GM12873 (cell line): ENCODE measurements around the gene PAPSS1.

Experiments
- TF ChIP-seq, protein P1 (sequence below): IDR thresholded peaks from 2 replicates; pipeline ENCODE4 v1.5.1; 2012; ENCODE audit warnings: low read depth, mild to moderate bottlenecking, moderate library complexity, low read length, control low read depth; ENCODE audit not compliant: insufficient read depth; ENCODE audit errors: missing control alignments

The PAPSS1 gene

DNA sequence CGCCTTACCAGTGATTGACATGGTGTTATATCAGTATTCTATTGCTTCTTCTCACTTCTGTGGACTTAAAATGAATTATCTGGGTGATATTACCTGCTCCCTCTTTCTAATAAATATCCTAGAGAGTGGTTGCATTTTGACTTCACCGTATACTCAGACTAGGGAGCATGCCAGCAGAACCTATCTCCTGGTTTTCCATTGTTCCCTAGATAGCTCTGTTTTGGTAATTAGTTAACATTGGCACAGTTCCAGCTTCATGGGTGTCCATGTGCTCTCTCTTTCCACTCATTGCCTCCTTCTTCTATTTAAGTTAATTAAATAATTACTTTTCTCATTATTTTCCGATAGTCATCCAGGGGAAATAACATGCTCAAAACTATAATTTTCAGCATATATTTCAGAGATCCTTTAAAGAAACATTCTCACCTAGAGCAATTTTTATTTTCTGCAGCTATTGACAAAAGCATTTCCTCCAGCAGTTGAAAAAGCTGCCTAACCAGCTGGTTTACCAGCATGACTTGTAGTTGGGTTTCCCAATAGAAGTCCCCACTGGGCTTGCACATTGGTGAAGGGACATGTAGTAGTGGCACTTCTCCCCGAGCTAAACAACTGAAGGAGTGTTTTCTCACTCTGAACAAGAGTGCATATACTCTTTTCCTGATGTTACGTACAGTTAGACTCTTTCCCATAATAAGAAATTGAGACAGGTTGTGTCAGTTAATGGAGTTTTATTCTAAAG, 27.9 kb upstream of the PAPSS1 start:
- TF ChIP-seq, protein P1, sequence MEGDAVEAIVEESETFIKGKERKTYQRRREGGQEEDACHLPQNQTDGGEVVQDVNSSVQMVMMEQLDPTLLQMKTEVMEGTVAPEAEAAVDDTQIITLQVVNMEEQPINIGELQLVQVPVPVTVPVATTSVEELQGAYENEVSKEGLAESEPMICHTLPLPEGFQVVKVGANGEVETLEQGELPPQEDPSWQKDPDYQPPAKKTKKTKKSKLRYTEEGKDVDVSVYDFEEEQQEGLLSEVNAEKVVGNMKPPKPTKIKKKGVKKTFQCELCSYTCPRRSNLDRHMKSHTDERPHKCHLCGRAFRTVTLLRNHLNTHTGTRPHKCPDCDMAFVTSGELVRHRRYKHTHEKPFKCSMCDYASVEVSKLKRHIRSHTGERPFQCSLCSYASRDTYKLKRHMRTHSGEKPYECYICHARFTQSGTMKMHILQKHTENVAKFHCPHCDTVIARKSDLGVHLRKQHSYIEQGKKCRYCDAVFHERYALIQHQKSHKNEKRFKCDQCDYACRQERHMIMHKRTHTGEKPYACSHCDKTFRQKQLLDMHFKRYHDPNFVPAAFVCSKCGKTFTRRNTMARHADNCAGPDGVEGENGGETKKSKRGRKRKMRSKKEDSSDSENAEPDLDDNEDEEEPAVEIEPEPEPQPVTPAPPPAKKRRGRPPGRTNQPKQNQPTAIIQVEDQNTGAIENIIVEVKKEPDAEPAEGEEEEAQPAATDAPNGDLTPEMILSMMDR = no peak

DNA sequence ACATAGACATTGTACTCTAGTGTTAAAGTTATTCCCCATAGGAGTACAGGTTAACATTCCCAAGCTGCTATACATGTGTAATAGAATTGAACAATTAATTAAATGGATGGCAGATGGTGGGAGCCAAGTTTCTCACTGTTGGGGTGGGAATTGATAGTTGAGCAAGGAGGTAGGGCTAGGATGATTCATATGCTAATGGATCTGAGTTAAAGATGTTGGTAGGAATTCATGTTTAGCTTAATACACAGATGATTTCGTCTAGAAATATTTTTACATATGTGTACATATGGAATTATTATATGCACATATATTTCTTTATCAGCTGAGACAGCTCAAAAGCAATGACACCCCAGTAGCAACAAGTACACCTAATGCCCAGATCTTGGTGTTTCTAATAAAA, 26.1 kb upstream of the PAPSS1 start:
- TF ChIP-seq, protein P1 = no peak

DNA sequence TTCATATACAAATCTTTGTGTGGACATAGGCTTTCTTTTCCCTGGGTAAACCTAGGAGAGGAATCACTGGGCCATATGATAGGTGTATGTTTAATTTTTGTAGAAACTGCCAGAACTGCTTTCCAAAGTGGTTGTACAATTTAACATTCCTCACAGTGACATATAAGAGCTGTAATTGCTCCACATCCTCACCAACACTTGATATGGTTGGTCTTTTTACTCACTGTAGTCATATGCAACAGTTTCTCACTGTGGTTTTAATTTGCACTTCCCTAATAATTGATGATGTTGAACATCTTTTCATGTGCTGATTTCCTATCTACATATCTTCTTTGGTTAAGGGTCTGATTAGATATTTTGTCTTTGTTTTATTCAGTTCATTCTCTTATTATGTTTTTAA, 24.5 kb upstream of the PAPSS1 start:
- TF ChIP-seq, protein P1 = no peak

DNA sequence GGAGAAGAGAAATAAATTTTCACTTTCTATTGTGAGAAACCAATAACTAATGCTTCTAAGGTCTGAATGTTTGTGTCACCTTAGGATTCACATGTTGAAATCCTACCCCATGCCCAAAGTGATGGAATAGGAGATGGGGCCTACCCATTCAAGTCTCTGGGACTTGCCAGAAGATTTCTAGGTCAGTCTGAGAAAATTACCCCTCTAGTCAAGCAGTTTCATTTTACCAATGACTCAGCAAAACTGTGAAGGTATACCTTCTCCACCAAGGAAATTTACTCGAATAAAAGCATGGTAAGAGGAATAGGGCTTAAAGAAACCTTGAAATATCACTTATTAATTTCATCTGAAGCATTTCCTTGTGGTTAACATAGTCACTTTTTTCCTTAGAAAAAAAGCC, 23.5 kb upstream of the PAPSS1 start:
- TF ChIP-seq, protein P1 = no peak

DNA sequence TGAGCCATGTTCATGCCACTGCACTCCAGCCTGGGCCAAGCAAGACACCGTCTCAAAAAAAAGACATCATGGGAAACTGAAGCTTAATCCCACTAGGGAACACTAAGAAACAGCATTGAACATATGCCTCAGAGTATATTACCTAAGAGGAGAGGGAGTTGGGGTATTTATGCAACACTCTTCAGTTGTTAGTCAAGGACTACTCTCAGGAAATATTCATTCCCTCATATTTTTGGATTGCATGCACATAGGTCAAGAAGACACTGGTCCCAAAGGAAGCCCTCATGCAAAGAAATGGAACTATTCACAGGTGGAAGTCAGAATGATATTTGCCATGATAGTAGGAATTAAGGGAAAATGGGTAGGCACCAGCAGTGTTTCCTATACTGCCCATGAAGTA, 22.8 kb upstream of the PAPSS1 start:
- TF ChIP-seq, protein P1 = no peak

DNA sequence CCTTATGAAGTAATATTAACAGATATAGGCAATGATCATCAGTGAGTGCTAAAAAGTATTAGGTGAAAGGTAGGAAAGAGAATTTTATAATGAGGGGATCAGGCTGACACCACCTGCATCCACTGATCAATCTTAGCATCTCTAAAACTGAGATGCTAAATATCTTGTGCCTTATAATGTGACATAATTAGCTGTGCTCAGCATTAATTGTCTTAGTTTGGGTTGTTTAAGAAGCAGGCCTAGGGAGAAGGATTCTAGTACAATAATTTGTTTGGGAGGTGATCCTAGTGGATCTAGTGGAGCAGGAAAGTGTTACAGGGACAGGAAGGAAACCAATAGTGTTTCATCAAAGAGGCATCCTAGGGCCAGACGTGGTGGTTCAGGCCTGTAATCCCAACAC, 22.2 kb upstream of the PAPSS1 start:
- TF ChIP-seq, protein P1 = no peak

DNA sequence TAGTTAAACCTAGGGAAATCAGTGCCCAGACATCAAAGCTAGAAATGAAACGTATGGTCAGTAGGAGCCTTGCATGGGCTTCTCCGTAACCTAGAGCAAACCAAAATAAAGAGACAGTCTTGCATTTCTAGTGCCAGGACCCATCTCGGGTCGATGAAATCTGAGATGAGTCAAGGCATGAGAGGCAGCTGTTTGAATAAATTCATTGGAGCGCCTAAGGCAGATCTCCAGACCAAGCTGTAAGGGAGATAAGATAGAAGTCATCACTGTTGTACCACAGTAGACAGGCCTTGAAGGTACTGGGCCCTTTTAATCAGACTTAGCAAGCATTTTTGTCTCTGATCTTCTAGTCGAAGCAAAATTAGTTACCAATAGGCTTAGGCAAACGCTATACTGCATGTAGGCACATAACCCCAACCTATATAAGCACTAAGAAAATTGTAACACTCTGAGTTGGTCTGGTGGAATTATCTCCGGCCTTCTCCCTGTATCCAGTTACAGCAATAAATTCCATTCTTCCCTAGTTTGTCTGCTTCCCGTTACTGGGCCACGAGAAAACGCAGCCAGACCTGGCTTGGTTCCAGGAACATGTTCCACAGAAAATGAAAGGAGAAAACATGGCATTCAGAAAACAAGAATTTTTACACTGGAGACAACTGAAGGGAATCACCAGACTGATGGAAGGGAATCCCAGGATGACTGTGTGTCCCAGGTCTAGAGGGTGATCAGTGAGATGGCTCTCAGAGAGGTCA, 21.1 kb upstream of the PAPSS1 start:
- TF ChIP-seq, protein P1 = no peak
